GM19240 (cell line): ENCODE measurements around the gene TYSND1.
"Not testable (repeated sequence)": the region's sequence is repeated elsewhere in the genome, so short reads cannot be mapped to it uniquely, and the experiment has no call there.

ENCODE experiments used
- DNase-seq: peaks from one replicate; pipeline ENCODE4 v3.0.0; 2011; ENCODE audit warnings: low spot score; ENCODE audit not compliant: insufficient read length

The TYSND1 gene

GRCh38 chr10:70132098-70133029 is 14.1 kb downstream of the TYSND1 start, which contains the start of gene AIFM2:
Gene AIFM2 (minus strand): TSS chr10:70132825. CDS start chr10:70124084, 8,741 bp downstream.
- DNase-seq: peak; percentile 72

DNA sequence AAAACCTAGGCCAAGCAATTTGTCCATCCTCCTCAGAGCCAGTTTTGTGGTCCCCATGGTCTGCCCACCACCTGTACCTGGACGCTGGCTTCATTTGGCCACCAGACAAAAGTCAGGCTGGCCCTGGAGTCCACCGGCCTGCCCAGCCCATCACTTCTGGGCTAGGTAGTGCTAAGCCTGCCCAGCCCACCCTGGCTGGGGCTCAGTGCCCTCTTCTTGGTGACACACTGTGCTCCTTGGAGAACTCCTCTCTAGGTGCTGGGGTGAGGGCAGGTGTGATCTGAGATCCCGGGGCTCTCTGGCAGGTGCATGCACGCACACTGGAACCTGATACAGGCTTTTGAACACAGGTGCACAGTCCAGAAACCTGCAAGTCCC is 15.0 kb downstream of the TYSND1 start:
- DNase-seq: no peak

DNA sequence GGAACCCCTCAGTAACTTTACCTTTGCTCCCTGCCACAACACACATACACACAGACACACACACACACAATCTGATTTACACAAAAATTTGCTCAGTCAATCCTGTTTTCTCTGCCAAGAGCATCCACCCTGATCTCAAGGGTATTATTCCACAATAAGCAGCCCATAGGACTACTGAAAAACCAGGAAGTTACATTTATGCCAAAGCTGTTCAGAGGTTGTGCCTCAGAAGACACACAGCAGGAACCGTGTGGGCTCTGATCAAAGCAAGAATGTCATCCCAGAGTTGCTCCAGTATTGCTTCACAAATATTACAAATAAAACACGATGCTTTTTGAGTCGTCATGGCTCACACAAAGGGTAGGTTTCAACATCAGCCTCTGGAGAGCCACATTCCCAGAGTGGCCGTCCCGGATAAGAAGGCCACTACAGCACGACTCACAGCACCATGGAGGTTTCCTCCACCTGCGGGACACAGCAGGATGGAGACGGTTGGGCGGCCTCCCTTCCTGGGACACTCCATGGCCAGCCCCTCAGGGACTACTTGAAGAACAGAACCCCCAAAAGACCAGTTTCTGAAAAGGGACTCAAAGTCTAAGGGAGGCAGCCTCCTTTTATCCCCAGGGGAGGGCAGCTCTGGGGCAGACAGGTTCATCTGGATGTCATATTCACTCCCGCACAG is 15.5 kb downstream of the TYSND1 start:
- DNase-seq: no peak

DNA sequence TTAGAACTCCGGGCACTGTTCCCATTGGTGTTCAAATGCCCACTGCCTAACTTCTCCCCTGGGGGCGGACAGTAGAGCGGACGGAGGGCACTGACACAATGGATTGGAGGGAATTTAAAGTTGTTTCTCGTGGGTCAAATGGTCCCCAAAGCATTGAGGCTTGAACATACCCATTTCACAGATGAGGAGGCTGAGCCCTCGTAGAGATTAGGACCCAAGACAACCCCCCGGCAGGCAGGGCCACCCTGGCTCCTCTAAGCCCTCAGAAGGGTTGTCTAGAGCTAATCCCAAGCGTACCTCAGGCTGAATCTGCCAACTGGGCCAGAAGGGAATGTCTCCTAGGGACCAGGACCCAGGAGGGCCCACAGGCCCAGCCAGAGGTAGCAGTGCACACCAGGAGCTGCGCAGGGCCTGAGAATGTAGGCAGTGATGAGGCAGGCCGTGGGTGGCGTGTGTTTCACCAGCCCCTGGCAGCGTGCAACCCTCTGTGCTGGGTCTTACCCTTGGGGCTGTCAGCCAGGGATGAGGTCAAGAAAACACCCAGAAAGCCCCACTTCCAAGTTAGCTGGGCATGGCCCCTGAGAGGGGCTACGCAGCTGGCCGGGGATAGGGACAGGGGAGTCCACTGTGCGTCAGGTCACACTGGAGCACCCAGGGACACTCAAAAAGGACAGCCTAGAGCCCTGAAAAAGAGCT is 19.7 kb downstream of the TYSND1 start:
- DNase-seq: no peak

- DNase-seq: no peak
These were observed 20.5 kb downstream of the TYSND1 start for GRCh38 chr10:70125918-70126552.

DNA sequence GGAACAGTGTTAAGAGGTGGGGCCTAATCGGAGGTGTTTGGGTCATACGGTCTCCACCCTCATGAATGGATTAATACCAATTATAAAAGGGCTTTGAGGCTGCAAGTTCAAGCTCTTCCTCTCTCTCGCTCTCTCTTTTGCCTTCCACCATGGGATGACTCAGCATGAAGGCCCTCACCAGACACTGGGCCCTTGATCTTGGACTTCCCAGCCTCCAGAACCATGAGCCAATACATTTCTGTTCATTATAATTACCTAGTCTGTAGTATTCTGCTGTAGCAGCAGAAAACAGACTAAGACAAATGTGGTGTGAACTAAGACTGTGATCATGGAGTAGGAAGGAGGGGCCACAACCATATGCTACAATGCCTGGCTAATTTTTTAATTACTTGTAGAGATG is 21.6 kb downstream of the TYSND1 start:
- no peak for DNase-seq

DNA sequence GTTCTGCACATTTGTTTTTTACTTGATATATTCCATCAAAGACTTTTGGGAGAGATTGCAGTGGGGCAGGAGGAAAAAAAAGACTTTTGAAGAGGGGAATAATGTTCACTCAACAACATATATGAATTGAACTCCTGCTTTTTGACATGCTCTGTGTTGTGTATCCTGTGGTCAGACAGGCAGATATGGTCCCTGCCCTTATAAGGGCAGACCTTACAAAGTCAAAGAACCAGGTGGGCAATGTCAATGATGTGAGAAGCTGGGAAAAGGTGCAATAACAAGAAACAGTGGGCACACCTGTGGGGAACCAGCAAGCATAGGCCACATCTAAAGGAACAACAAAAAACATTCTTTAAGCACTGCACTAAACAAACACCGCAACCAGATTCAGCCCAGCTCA is 22.1 kb downstream of the TYSND1 start:
- DNase-seq: no peak

DNA sequence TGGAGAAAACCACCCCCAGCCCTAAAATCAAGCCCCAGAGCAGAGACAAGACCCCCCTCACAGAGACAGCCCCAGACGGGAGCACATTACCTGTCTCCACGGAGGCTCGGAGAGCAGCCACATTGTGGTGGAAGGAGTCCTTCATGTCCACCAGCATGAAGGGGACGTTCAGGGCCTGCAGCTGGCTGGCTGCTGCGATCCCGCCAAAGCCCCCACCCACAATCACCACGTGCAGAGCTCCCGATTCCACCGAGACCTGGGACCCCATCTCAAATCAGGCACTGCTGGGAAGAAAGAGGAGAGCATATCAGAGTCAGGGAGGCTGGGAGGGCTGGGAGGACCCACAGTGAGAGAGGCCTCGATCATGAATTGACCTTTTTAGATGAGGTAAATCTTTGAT is 22.7 kb downstream of the TYSND1 start:
- DNase-seq: no peak

DNA sequence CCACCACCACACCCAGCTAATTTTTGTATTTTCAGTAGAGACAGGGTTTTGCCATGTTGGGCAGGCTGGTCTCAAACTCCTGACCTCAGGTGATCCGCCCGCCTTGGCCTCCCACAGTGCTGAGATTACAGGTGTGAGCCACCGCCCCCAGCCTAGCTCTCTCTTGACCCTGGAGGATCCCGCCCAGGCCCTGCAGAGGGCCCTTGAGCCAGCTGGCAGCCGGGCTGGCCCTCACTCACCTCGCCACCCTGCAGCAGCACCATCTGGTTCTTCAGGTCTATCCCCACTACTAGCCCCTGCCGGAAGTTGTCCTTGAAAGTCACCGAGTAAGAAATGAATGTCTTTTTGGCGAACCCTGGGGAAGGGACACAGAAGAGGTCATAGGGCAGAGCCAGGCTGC is 23.3 kb downstream of the TYSND1 start:
- not testable (repeated sequence) for DNase-seq

- DNase-seq: no peak
These were observed 23.8 kb downstream of the TYSND1 start for GRCh38 chr10:70122742-70123141.

- no peak for DNase-seq
These were observed 25.1 kb downstream of the TYSND1 start for GRCh38 chr10:70121281-70121949.

DNA sequence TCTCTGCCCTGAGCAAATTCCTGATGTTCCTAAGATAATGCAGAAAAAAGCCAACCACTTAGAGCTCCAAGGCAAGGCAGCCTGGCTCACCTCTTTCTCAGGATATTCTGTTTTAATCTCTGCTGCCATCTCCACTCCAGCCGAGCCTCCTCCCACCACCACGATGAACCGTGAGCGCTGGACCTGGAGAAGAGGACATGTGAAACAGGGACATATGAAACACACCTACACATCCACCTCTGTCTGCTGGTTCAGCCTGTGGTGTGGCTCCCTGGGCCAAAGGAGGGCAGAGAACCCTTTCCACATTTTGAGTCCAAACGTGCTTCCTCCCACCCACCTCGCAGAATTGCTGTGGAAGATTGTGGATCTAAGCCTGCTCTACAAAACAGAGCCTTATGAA is 26.1 kb downstream of the TYSND1 start:
- DNase-seq: no peak

- no peak for DNase-seq
These were observed 26.9 kb downstream of the TYSND1 start for GRCh38 chr10:70119623-70120022.

DNA sequence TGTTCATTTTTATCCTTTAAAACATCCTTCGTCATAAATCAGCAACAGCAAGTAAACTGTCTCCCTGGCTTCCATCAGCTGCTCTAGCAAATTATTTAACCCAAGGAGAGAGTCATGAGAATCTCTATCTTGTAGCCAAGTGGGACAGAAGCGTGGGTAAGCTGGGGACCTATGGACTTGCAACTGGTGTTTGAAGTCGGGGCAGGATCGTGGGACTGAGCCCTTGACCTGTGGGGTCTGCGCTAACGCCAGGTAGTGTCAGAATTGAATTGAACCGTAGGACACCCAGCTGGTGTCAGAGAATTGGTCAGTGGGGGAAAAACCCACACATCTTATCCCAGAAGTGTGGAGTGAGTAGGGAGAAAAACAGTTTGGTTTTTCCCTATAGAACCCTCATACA is 27.3 kb downstream of the TYSND1 start:
- DNase-seq: no peak

DNA sequence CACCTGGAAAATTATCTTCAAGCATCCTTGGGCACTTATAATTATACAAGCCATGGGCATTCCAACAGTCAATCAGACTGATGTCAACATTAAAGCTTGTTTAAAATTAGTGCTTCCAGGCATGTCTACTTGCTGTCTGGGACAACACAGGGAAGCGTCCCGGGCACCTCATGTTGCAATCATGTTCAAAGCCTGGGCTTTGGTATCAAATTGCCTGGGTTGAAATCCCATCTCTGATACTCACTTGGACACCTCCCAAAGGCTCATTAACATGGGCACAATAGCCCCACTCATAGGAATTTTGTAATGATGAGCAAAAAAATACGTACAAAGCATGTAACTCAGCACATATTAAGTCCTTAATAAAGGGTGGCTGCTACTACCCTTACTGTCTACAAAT is 28.3 kb downstream of the TYSND1 start:
- DNase-seq: no peak

- DNase-seq: no peak
These were observed 28.9 kb downstream of the TYSND1 start for GRCh38 chr10:70117646-70118045.

GRCh38 chr10:70115948-70116682 is 30.4 kb downstream of the TYSND1 start:
- DNase-seq: peak; percentile 53

DNA sequence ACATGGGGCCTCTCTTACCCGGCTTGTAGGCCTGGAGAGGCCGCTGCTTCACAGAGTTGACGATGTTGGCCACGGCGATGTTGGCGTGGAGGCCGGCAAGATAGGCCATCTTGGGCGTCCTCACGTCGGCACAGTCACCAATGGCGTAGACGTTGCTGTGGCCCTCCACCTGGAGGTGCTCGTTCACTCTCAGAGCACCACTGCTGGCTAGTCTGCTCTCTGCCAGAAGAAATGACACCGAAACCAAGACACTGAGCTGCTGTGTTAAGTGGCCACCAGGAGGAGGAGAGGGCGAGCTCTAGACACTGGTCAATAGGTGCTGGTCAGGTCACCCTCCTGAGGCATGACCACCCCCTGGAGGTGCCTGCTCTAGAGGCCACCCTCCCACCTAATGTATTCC is 31.6 kb downstream of the TYSND1 start:
- no peak for DNase-seq

- no peak for DNase-seq
These were observed 34.4 kb downstream of the TYSND1 start for GRCh38 chr10:70112071-70112470.

GRCh38 chr10:70111496-70111895 is 35.0 kb downstream of the TYSND1 start:
- no peak for DNase-seq
